GM19193 (cell line): ENCODE results near the gene AGPAT1.
A peak's percentile ranks its signal among the peaks of the same experiment; 100 is the strongest.

Experiments
- POLR2A ChIP-seq: IDR thresholded peaks from 4 replicates; pipeline ENCODE4 v1.6.1; 2011; ENCODE audit not compliant: insufficient read depth, insufficient read length; ENCODE audit errors: extremely low read depth

AGPAT1 gene

DNA sequence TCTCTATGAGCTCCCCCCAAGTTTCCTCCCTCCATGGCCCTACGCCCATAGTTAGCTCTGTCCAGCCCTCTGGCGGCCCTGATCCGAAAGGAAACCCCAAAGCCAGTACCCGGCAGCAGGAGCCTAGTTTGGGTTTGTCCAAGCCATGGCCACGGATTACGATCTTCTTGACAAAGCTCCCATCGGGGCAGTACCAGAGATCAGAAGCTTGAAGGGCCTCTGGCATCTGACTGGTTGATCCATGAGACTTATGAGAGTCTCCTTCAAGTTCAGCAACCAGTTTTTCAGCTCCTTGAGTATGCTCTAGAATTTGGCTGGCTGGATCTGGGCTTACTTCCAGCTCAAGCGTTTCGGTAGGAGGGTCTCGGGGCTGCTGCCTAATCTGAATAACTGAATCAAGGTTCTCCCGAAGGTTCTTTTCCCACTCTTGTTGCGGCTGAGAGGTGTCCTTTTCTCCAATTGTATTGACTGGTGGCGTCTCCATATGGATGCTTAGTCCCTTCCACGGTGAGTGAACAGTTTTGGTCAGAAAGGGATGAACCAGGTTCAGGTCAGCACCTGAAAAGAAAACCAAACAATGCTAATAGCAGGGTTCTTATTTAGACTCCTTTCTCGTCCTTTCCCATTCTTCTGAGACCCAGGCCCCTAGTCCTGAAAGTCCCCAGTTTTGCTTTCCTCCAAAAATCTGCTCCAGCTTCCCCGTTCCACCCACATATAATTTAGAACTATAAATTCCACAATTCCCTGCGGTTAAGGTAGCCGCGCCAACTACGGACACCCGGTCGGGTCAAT, 46.4 kb downstream of the AGPAT1 start:
- no peak for TF ChIP-seq POLR2A

DNA sequence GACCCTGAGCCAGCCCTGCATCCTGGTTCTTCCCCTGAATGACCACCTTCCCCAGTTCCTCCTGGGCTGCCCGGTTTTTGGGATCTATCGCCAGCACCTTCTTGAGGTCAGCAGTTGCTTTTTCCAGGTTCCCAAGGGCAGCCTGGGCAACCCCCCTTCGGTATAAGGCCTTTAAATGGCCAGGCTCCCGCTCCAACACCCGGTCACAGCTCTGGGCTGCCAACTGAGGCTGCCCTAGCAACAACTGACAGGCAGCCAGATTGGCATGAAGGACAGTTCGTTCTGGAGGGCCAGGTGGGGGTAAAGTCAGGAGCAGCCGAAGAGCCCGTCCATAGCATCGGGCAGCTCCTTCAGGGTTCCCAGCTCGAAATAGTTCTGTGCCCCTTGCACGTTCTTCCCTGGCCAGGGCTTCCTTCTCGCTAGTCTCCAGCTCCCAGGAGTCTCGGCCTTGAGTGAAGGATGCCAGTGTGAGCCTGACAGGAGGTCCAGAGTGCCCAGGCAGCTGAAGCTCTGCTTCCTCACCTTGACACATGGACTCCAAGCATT, 47.1 kb downstream of the AGPAT1 start:
- TF ChIP-seq POLR2A = no peak

DNA sequence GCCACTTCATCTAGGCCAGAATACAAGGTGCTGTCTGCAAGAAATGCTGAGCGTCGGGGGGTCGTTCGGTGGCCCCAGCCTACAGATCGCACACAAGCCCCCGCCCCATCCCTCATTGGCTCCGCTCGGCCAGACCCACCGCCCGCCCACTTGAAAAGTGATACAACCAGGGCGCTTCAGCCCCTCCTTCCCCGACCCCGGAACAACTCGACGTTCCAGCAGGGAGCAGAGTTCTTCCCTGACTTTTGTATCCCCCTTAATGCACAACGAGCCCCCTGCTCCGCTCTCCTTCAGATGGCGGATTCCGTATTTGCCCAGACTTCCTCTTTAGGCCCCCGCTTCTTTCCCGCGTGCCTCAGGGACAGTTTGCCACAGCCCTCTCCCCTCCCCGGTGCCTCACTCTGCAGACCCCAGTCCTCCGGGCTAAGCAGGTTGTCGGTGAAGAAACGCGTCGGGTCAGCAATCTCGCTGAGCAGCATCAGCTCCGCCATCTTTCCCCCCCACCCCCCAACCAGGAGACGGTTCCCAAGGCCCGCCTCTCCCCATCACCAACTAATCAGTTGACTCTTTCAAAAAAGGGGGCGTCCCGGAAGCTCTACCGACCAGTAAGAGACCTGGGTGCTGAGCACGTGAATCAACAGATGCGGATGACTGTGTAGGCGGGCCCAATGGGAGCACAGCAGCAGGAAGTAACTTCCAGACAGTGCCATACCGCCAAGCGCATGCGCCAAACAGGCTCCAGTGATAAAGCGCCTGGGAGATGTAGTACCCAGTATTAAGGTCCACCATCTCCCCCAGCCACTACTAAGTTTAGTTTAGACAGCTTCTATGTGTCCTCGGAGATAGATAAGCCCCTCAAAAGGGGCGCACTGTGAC, 47.9 kb downstream of the AGPAT1 start, which contains the start of gene ATF6B:
Gene ATF6B (minus strand): TSS at position 530 of the 876 bp plus-strand sequence. CDS start 39 bp downstream, at position 491.
- peak; percentile 78 for TF ChIP-seq POLR2A

DNA sequence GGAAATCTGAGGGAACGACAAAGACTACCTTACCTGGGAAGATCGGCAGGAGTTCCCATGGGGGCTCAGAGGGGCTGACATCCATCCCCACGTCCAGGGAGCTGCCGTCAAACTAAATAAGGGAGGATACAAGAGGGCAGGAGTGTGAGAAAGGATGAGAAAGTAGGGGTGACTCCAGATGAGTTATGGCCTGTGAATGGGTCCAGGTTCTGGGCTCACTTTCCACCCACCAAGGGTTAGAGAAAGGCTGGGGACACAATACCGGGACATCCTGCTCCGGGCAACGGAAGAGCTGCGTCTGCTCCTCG, 48.5 kb downstream of the AGPAT1 start:
- no peak for TF ChIP-seq POLR2A

DNA sequence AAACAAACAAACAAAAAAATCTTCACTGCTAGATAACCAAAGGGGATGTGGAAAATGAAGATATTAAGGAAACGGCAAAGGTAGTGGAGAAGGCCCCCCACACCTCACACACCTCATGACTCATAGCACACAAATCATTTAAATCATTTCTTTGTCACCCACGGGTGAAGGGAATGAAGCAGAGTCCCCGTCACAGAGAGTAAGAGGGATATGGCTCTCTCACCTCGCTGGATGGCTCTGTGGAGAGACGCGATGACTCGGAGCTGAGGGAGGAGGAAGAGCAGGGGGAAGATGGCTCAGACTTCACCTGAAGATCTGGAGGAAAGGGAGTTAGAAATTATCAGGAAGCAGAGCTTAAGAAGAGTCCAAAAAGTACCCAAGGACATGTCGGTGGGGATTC, 49.0 kb downstream of the AGPAT1 start:
- no peak for TF ChIP-seq POLR2A

DNA sequence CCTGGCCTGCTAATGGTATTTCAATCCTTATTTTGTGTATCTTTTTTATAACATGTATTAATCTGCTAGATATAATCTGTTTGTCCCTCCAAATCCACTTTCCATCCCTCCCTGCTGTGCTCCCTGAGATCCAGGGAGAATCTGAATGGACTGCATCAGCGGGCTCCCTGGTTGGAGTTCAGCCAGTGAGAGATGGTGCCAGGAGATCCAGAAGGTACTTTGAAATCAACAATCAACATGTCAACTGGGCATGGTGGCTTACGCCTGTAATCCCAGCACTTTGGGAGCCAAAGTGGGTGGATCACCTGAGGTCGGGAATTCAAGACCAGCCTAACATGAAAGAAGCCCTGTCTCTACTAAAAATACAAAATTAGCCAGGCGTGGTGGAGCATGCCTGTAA, 52.2 kb downstream of the AGPAT1 start:
- no peak for TF ChIP-seq POLR2A

DNA sequence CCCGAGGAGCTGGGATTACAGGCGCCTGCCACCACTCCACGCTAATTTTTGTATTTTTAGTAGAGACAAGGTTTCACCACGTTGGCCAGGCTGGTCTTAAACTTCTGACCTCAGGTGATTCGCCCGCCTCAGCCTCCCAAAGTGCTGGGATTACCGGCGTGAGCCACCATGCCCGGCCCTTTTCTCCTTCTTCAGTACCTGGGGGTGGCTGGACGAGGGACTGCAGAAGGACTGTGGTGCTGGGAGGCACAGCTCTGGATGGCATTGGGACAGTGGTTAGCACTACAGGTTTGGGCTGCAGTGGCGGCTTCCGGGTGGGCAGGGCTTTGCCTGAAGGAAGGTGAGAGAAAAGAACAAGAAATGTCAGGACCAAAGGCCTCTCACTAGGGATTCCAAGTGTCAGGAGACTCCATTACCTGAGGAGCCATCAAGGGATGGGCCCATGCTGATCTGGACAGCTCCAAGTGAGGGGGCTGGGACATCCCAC, 55.3 kb downstream of the AGPAT1 start:
- TF ChIP-seq POLR2A = no peak

DNA sequence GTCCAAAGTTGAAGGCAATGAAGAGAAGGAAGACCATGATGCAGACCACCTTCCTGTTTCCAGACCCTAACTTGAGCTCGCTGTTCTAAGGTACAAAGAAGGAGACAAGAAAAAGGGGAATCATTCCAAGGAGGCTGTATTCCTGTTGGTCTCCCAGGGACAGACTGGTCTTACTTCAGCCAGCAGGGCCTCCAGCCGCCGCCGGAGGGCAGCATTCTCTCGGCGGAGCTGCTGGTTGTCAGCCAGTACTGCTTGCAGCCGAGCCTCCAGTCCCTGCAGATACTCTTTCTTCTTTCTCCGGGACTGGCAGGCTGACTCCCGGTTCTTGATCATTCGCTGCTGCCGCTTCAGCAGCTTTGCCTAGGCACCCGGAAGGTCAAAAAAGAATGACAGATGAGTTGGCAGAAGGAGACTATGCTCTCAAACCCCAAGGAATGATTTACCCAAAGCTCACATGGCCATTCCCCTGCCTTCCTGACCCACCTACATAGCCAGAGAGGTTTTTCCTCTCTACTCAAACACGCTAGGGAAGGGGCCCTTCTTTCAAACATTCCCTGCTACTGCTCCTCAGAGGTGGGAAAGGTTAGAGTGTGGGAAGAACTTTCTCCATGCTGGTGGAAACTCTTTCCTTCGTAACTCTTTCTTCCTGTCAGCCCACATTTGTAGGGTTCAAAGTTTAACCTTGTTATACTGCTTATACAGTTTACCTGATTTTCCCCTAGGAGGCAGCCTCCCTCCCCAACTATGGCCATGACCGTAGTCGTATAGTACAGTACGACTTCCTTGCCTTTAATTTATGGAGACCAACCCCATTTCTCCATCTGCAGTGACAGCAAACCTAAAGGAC, 56.9 kb downstream of the AGPAT1 start:
- no peak for TF ChIP-seq POLR2A
